VCaP (cell line): ENCODE data around the gene ZC3HAV1.

ENCODE experiments used
- H3K27ac ChIP-seq: fragments of 450-650 bp; 2 replicates; pipeline ENCODE4 v1.5.1; 2017
- CTCF ChIP-seq: fragments of 450-650 bp; conservative IDR thresholded peaks from 2 replicates; pipeline ENCODE4 v1.5.1; 2017; ENCODE audit warnings: mild to moderate bottlenecking, moderate library complexity

ZC3HAV1 gene

GRCh38 chr7:139091677-139091996 is 17.9 kb downstream of the ZC3HAV1 start:
- no peak for TF ChIP-seq CTCF
- H3K27ac ChIP-seq, result no peak overlapping the region

GRCh38 chr7:139089118-139089517 is 20.4 kb downstream of the ZC3HAV1 start:
- no peak overlapping the region for H3K27ac ChIP-seq
- TF ChIP-seq CTCF, result no peak

DNA sequence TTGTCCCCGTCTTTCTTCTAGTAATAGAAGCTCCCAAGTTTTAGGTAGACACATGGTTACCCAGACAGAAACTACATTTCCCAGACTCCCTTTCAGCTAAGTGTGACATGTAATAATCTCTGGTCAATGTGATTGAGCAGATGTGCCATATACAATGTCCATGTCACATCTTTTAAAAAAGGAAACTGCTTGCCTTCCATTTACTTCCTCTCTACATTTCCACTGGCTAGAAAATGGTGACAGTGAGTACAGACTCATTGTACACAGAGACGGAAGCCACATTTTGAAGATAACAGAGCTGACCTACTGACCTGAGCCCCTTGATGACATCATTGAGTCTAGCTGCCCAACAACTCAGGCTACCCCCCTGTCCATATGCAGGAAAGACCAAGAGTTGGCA is 21.3 kb downstream of the ZC3HAV1 start:
- TF ChIP-seq CTCF, result no peak

DNA sequence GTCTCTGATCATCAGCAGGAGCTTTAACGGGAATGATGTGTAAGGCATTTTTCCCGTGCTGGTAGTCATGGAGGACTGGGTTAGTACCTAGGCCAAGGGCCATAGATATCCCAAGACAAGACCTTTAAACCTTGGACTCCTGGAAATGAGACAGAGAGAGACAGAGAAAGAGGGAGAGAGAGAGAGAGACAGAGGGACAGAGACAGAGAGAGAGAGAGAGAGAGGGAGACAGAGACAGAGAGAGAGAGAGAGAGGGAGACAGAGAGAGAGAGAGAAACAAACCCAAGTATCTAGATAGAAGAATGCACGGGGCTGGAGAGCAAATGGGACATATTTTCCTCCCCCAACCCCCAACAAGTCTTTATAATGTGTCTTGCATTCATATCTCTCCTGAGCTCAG is 22.3 kb downstream of the ZC3HAV1 start:
- H3K27ac ChIP-seq, result no peak overlapping the region
- TF ChIP-seq CTCF, result no peak

More for the DNA sequence above, 21.3 kb downstream of the ZC3HAV1 start:
- no peak overlapping the region for H3K27ac ChIP-seq

GRCh38 chr7:139086454-139086853 is 23.1 kb downstream of the ZC3HAV1 start:
- H3K27ac ChIP-seq, result no peak overlapping the region
- no peak for TF ChIP-seq CTCF

- no peak for TF ChIP-seq CTCF
- no peak overlapping the region for H3K27ac ChIP-seq
These were observed 24.8 kb downstream of the ZC3HAV1 start for GRCh38 chr7:139084709-139085108.

GRCh38 chr7:139081584-139081983 is 27.9 kb downstream of the ZC3HAV1 start:
- TF ChIP-seq CTCF, result no peak
- H3K27ac ChIP-seq, result no peak overlapping the region

DNA sequence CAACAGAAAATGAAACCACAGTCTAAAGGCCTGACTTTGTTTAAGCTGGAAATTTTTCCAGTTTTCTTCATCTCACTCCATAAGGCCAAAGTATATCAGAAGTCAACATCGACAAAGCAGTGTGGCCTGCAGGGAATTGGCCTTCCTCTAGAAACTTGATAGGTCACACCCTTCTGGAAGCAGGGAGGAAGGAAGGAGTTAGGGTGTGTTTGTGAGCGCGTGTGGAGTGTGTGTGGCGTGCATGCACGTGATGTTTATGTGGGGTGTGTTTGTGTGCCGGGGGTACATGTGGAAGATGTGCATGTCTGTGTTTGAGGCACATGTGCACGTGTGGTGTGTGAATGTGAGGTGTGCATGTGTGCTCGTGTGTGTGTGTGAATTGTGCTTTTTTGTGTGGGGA is 28.6 kb downstream of the ZC3HAV1 start:
- no peak for TF ChIP-seq CTCF
- H3K27ac ChIP-seq, result no peak overlapping the region
